Measurements from ENCODE around the gene CUX1. TPM values are rescaled to one million over a fixed set of nuclear protein-coding genes. Genes with fewer than 3 reads are reported as not detected.

Gene CUX1
- total and polyA plus RNA-seq, 2 of the 13 experiments (the other 11 are each of a cell fraction or from before 2014, with no cell fraction given): 13.7 to 14.9 TPM

DNA sequence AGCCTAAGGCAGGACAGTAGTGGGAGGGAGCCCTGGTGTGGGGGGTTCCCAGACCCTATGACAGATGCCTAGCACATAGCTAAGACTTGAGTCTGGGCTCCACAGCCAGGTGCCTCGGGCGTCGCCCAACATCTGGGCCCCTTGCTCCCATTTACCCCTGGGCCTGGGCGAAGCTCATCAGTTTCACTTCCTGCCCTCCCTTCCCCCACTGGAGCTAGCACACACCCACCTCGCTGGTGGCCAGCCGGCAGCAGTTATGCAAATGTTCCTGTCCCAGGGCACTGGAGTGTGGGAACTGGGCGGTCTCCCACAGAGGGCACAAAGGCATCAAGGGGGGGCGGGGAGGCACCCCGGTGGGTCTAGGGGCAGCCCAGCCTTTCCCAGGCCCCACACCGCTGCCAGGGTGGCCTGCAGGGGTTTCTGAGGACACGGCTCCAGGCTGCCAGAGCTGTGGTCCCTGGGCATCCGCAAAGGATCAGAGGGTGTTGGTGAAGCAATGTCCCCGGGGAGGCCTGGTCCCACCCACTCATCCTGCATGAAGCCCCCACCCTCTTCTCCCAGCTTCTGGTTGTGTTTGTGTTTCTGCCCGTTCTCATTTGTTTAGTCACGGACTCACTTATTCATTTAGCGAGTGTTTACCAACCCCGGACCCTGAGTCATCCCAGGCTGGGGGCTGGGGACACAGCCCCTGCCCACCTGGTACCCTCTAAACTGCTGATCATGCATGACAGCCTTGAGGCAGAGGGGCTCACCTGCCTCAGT, 489.7 kb downstream of the CUX1 start (continued):
- TF ChIP-seq ZNF713 (CRISPR knock-in tag; IDR thresholded peaks at IDR 0.05) (no peak), ZNF317 (CRISPR knock-in tag; IDR thresholded peaks at IDR 0.05) (peak; percentile 71), PRMT3 (CRISPR knock-in tag; IDR thresholded peaks at IDR 0.05; ENCODE audit: borderline replicate concordance, low read depth) (no peak), NFRKB (IDR thresholded peaks at IDR 0.05) (no peak), GATA4 (IDR thresholded peaks at IDR 0.05; ENCODE audit: borderline replicate concordance, low read depth) (no peak), ZNF205 (CRISPR knock-in tag; IDR thresholded peaks at IDR 0.05) (no peak), PHB2 (IDR thresholded peaks at IDR 0.05; ENCODE audit: partially characterized antibody) (no peak), ZNF563 (CRISPR knock-in tag; IDR thresholded peaks at IDR 0.05) (no peak), MED1 (CRISPR knock-in tag; IDR thresholded peaks at IDR 0.05) (no peak), KAT2B (IDR thresholded peaks at IDR 0.05; ENCODE audit: borderline replicate concordance, low read depth, low read length) (no peak), ZNF34 (CRISPR knock-in tag; IDR thresholded peaks at IDR 0.05; ENCODE audit: borderline replicate concordance) (no peak), ZNF652 (CRISPR knock-in tag; IDR thresholded peaks at IDR 0.05; ENCODE audit: borderline replicate concordance, low read depth) (no peak), ZBTB42 (CRISPR knock-in tag; IDR thresholded peaks at IDR 0.05) (no peak), NFE2L1 (CRISPR knock-in tag; IDR thresholded peaks at IDR 0.05; ENCODE audit: borderline replicate concordance) (no peak), ZNF552 (CRISPR knock-in tag; IDR thresholded peaks at IDR 0.05; ENCODE audit: borderline replicate concordance) (no peak), NBN (conservative IDR thresholded peaks at IDR 0.05) (no peak), NKX3-1 (CRISPR knock-in tag; IDR thresholded peaks at IDR 0.05) (no peak), ESRRA (CRISPR knock-in tag; IDR thresholded peaks at IDR 0.05; ENCODE audit: low read depth) (no peak), SIX4 (CRISPR knock-in tag; IDR thresholded peaks at IDR 0.05) (no peak)
- TF ChIP-seq, protein P1, sequence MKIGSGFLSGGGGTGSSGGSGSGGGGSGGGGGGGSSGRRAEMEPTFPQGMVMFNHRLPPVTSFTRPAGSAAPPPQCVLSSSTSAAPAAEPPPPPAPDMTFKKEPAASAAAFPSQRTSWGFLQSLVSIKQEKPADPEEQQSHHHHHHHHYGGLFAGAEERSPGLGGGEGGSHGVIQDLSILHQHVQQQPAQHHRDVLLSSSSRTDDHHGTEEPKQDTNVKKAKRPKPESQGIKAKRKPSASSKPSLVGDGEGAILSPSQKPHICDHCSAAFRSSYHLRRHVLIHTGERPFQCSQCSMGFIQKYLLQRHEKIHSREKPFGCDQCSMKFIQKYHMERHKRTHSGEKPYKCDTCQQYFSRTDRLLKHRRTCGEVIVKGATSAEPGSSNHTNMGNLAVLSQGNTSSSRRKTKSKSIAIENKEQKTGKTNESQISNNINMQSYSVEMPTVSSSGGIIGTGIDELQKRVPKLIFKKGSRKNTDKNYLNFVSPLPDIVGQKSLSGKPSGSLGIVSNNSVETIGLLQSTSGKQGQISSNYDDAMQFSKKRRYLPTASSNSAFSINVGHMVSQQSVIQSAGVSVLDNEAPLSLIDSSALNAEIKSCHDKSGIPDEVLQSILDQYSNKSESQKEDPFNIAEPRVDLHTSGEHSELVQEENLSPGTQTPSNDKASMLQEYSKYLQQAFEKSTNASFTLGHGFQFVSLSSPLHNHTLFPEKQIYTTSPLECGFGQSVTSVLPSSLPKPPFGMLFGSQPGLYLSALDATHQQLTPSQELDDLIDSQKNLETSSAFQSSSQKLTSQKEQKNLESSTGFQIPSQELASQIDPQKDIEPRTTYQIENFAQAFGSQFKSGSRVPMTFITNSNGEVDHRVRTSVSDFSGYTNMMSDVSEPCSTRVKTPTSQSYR (CRISPR knock-in tag; IDR thresholded peaks at IDR 0.05; ENCODE audit: borderline replicate concordance): peak; percentile 89; the same call in 1 of the 2 replicates
- TF ChIP-seq, protein P2, sequence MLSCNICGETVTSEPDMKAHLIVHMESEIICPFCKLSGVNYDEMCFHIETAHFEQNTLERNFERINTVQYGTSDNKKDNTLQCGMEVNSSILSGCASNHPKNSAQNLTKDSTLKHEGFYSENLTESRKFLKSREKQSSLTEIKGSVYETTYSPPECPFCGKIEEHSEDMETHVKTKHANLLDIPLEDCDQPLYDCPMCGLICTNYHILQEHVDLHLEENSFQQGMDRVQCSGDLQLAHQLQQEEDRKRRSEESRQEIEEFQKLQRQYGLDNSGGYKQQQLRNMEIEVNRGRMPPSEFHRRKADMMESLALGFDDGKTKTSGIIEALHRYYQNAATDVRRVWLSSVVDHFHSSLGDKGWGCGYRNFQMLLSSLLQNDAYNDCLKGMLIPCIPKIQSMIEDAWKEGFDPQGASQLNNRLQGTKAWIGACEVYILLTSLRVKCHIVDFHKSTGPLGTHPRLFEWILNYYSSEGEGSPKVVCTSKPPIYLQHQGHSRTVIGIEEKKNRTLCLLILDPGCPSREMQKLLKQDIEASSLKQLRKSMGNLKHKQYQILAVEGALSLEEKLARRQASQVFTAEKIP (CRISPR knock-in tag; IDR thresholded peaks at IDR 0.05; ENCODE audit: borderline replicate concordance): no peak
- TF ChIP-seq, protein P3, sequence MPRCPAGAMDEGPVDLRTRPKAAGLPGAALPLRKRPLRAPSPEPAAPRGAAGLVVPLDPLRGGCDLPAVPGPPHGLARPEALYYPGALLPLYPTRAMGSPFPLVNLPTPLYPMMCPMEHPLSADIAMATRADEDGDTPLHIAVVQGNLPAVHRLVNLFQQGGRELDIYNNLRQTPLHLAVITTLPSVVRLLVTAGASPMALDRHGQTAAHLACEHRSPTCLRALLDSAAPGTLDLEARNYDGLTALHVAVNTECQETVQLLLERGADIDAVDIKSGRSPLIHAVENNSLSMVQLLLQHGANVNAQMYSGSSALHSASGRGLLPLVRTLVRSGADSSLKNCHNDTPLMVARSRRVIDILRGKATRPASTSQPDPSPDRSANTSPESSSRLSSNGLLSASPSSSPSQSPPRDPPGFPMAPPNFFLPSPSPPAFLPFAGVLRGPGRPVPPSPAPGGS (CRISPR knock-in tag; IDR thresholded peaks at IDR 0.05): peak; percentile 65; the same call in 1 of the 2 replicates
- TF ChIP-seq, protein P4, sequence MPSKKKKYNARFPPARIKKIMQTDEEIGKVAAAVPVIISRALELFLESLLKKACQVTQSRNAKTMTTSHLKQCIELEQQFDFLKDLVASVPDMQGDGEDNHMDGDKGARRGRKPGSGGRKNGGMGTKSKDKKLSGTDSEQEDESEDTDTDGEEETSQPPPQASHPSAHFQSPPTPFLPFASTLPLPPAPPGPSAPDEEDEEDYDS (CRISPR knock-in tag; IDR thresholded peaks at IDR 0.05): no peak
